ENCODE measurements around the gene MSI2. TPM values are rescaled to one million over a fixed set of nuclear protein-coding genes. Genes with fewer than 3 reads are reported as not detected.

Gene MSI2
- total RNA-seq, 6 experiments from 2014 or later = 12.0 to 22.6 (median 19.4) TPM

- no peaks in the 10 kb centered on the region for H3K9me3 ChIP-seq
- TF ChIP-seq POLR2A (IDR thresholded peaks at IDR 0.05) (no peak), CTCF (IDR thresholded peaks at IDR 0.05) (no peak)
- no peaks in the 10 kb centered on the region for H3K27me3 ChIP-seq
- intact Hi-C loops (cut with DNase I) = no loop called here
- DNase-seq (no peak), ATAC-seq (no peak)
- H3K27ac ChIP-seq = no peak overlapping the region
- no peak overlapping the region for H3K4me3 ChIP-seq
- WGBS (ENCODE audit: insufficient coverage, low coverage, low lambda C conversion rate, missing lambda C conversion rate) = 96% methylated on average over 7 of the region's 12 CpGs
- no peaks in the 10 kb centered on the region for H3K4me1 ChIP-seq
- H3K36me3 ChIP-seq = no peaks in the 10 kb centered on the region
Measured at GRCh38 chr17:57607553-57608120, 351.3 kb downstream of the MSI2 start.

- no peaks in the 10 kb centered on the region for H3K4me1 ChIP-seq
- no peaks in the 10 kb centered on the region for H3K9me3 ChIP-seq
- TF ChIP-seq CTCF (IDR thresholded peaks at IDR 0.05) = no peak
- TF ChIP-seq POLR2A (IDR thresholded peaks at IDR 0.05) = no peak
- H3K27me3 ChIP-seq = no peaks in the 10 kb centered on the region
- intact Hi-C loops (cut with DNase I) = no loop called here
- H3K27ac ChIP-seq = no peak overlapping the region
- no peak overlapping the region for H3K4me3 ChIP-seq
- no peak for DNase-seq
- WGBS (ENCODE audit: insufficient coverage, low coverage, low lambda C conversion rate, missing lambda C conversion rate) = 88% methylated on average over 7 of the region's 12 CpGs
- ATAC-seq = no peak
- H3K36me3 ChIP-seq = no peaks in the 10 kb centered on the region
Measured at GRCh38 chr17:57608369-57609124, 352.2 kb downstream of the MSI2 start.

GRCh38 chr17:57609125-57609877 lies 353.0 kb downstream of the MSI2 start:
- no peak for TF ChIP-seq POLR2A (IDR thresholded peaks at IDR 0.05)
- TF ChIP-seq CTCF (IDR thresholded peaks at IDR 0.05) = no peak
- DNase-seq = no peak
- H3K27me3 ChIP-seq = no peaks in the 10 kb centered on the region
- ATAC-seq = peak in 1 of 4 donors; percentile 13
- intact Hi-C loops (cut with DNase I) = no loop called here
- no peak overlapping the region for H3K4me3 ChIP-seq
- 84% methylated on average over 6 of the region's 11 CpGs for WGBS (ENCODE audit: insufficient coverage, low coverage, low lambda C conversion rate, missing lambda C conversion rate)
- H3K9me3 ChIP-seq = no peaks in the 10 kb centered on the region
- no peak overlapping the region for H3K27ac ChIP-seq
- H3K36me3 ChIP-seq = no peaks in the 10 kb centered on the region
- no peaks in the 10 kb centered on the region for H3K4me1 ChIP-seq

GRCh38 chr17:57609878-57610270 lies 353.6 kb downstream of the MSI2 start:
- no peak for DNase-seq

More at GRCh38 chr17:57609878-57610270, 353.6 kb downstream of the MSI2 start:
- 79% methylated on average over 8 of the region's 13 CpGs for WGBS (ENCODE audit: insufficient coverage, low coverage, low lambda C conversion rate, missing lambda C conversion rate)
- Histone ChIP-seq H3K36me3 (no peaks in the 10 kb centered on the region), H3K4me1 (no peaks in the 10 kb centered on the region), H3K27ac (no peak overlapping the region), H3K9me3 (no peaks in the 10 kb centered on the region), H3K4me3 (no peak overlapping the region), H3K27me3 (no peaks in the 10 kb centered on the region)
- intact Hi-C loops (cut with DNase I) = no loop called here
- TF ChIP-seq CTCF (IDR thresholded peaks at IDR 0.05) = no peak
- no peak for TF ChIP-seq POLR2A (IDR thresholded peaks at IDR 0.05)
- no peak for ATAC-seq

Measured in right lobe of liver (tissue), 6 donors.